AG10803 (cell line): ENCODE data around the gene ABCA4.

Experiments
- DNase-seq: peaks from one replicate; pipeline ENCODE4 v3.0.0; 2010; ENCODE audit warnings: low read depth
- H3K4me3 ChIP-seq: 2 replicates; pipeline ENCODE4 v1.5.1; 2011; ENCODE audit warnings: mild to moderate bottlenecking, low read length, control low read depth
- TF ChIP-seq, protein P1 (sequence below): conservative IDR thresholded peaks from 2 replicates; pipeline ENCODE4 v1.5.1; 2011; ENCODE audit warnings: mild to moderate bottlenecking, low read length, control low read depth, inconsistent platforms

Gene ABCA4

GRCh38 chr1:94024104-94024792, 96.7 kb downstream of the ABCA4 start:
- H3K4me3 ChIP-seq, result no peak overlapping the region
- DNase-seq, result no peak
- TF ChIP-seq, protein P1, sequence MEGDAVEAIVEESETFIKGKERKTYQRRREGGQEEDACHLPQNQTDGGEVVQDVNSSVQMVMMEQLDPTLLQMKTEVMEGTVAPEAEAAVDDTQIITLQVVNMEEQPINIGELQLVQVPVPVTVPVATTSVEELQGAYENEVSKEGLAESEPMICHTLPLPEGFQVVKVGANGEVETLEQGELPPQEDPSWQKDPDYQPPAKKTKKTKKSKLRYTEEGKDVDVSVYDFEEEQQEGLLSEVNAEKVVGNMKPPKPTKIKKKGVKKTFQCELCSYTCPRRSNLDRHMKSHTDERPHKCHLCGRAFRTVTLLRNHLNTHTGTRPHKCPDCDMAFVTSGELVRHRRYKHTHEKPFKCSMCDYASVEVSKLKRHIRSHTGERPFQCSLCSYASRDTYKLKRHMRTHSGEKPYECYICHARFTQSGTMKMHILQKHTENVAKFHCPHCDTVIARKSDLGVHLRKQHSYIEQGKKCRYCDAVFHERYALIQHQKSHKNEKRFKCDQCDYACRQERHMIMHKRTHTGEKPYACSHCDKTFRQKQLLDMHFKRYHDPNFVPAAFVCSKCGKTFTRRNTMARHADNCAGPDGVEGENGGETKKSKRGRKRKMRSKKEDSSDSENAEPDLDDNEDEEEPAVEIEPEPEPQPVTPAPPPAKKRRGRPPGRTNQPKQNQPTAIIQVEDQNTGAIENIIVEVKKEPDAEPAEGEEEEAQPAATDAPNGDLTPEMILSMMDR, result no peak

GRCh38 chr1:94022471-94023189, 98.3 kb downstream of the ABCA4 start:
- TF ChIP-seq, protein P1, result no peak
- H3K4me3 ChIP-seq, result no peak overlapping the region
- DNase-seq, result peak; percentile 92

DNA sequence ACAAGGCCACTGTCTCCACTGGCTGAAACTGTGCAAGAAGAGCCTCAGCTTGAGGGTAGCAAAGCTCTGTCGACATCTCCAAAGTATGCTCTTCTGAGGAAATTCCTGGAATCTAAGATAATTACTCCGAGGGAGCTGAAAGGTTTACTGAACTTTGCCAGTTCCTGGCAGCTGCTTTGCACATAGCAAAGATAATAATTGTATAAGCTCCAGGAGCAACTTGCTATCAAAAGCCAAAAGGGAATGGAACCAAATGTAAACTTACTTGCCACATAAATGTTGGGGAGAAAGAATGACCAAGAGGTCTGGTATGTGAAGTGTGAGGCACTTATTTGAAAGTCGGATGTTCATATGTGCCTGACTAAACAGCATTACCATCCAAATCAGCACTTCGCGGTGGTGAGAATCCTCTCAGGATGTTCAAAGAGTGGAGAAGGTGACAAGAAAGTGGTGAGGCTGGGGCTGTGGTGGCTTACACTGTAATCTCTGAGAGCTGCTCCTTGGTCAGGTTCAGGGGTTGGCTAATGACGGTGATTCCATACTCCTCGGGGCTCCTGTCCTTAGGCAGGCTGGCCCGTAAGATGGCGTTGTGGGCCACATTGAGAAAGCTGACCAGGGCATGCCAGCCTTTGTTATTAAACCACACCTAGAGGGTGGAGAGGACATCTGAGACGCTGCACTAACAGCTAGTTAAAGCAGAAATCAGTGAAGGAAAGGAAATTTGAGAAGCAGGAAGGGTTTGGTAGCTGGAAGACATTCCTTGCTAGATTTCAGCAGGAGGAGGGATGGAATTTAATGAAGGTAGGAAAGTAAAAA, 100.0 kb downstream of the ABCA4 start:
- TF ChIP-seq, protein P1, result no peak
- no peak overlapping the region for H3K4me3 ChIP-seq
- peak; percentile 99 for DNase-seq

- no peak for DNase-seq
- no peak overlapping the region for H3K4me3 ChIP-seq
- TF ChIP-seq, protein P1, result no peak
Measured at GRCh38 chr1:94019327-94019726, 101.6 kb downstream of the ABCA4 start.

GRCh38 chr1:94017155-94017829, 103.7 kb downstream of the ABCA4 start:
- no peak for DNase-seq
- no peak overlapping the region for H3K4me3 ChIP-seq
- TF ChIP-seq, protein P1, result no peak

GRCh38 chr1:94015489-94015817, 105.5 kb downstream of the ABCA4 start:
- DNase-seq, result no peak
- TF ChIP-seq, protein P1, result no peak
- no peak overlapping the region for H3K4me3 ChIP-seq
